ENCODE data around the gene DPP6.

- TF ChIP-seq POLR2A (IDR thresholded peaks at IDR 0.05) (no peak), CTCF (IDR thresholded peaks at IDR 0.05) (no peak)
Measured at GRCh38 chr7:154915600-154915999, 863.4 kb downstream of the DPP6 start.
